Liver (tissue), 9 donors: ENCODE data around the gene DHRS3. TPM values are rescaled to one million over a fixed set of nuclear protein-coding genes. Genes with fewer than 3 reads are reported as not detected.

ENCODE experiments used
- DNase-seq: peaks from one replicate; pipeline ENCODE4 v3.0.0-alpha.2; 2017; ENCODE audit warnings: low spot score
- H3K27ac ChIP-seq, 2 donors: one replicate each; pipeline ENCODE4 v1.7.0; 2013; ENCODE audit warnings: inconsistent platforms in 2 of 2, low read length in 2 of 2, control low read depth in 1 of 2, low read depth in 1 of 2, mild to moderate bottlenecking in 1 of 2
- H3K27me3 ChIP-seq, 4 donors: one replicate each; pipeline versions ENCODE4 v1.6.1 to v1.7.0; 2013; ENCODE audit warnings: low read length in 3 of 4, inconsistent platforms in 1 of 4, mild to moderate bottlenecking in 1 of 4, moderate library complexity in 1 of 4; ENCODE audit not compliant: control insufficient read depth in 4 of 4, insufficient read depth in 4 of 4
- H3K36me3 ChIP-seq, 4 donors: one replicate each; pipeline versions ENCODE4 v1.6.1 to v1.7.0; 2013; ENCODE audit warnings: low read length in 3 of 4, mild to moderate bottlenecking in 3 of 4, low read depth in 1 of 4, moderate library complexity in 1 of 4; ENCODE audit not compliant: control insufficient read depth in 4 of 4, insufficient read depth in 3 of 4
- H3K4me1 ChIP-seq, 4 donors: one replicate each; pipeline versions ENCODE4 v1.6.1 to v1.7.0; 2013; ENCODE audit warnings: low read length in 3 of 4, mild to moderate bottlenecking in 3 of 4, moderate library complexity in 1 of 4; ENCODE audit not compliant: control insufficient read depth in 4 of 4, insufficient read depth in 4 of 4
- H3K4me3 ChIP-seq, 3 donors: one replicate each; pipeline versions ENCODE4 v1.6.1 to v1.7.0; 2013; ENCODE audit warnings: low read length in 3 of 3, control low read depth in 1 of 3, low read depth in 1 of 3, mild to moderate bottlenecking in 1 of 3
- H3K9ac ChIP-seq, 2 donors: one replicate each; pipeline ENCODE4 v1.7.0; 2013; ENCODE audit warnings: low read length in 2 of 2, mild to moderate bottlenecking in 2 of 2, moderate library complexity in 2 of 2, control low read depth in 1 of 2, low read depth in 1 of 2
- H3K9me3 ChIP-seq, 4 donors: one replicate each; pipeline versions ENCODE4 v1.6.1 to v1.7.0; 2013; ENCODE audit warnings: low read length in 3 of 4; ENCODE audit not compliant: control insufficient read depth in 4 of 4
- EGR1 ChIP-seq, 2 donors: IDR thresholded peaks; 2 replicates each; pipeline ENCODE4 v1.6.1; 2016 to 2018; ENCODE audit warnings: antibody characterized with exemption in 2 of 2, low read depth in 2 of 2
- FOXA1 ChIP-seq: IDR thresholded peaks from 2 replicates; pipeline ENCODE4 v1.6.1; 2016; ENCODE audit warnings: antibody characterized with exemption
- FOXA2 ChIP-seq: IDR thresholded peaks from 2 replicates; pipeline ENCODE4 v1.6.1; 2016; ENCODE audit warnings: antibody characterized with exemption
- GABPA ChIP-seq, 2 donors: IDR thresholded peaks in 1 of 2; conservative IDR thresholded peaks in 1 of 2; 2 replicates each; pipeline ENCODE4 v1.6.1; 2016; ENCODE audit warnings: antibody characterized with exemption in 2 of 2, mild to moderate bottlenecking in 1 of 2, moderate library complexity in 1 of 2
- HNF4A ChIP-seq, 2 donors: conservative IDR thresholded peaks; 2 replicates each; pipeline ENCODE4 v1.6.1; 2016; ENCODE audit warnings: antibody characterized with exemption in 2 of 2, mild to moderate bottlenecking in 2 of 2
- HNF4G ChIP-seq: IDR thresholded peaks from 2 replicates; pipeline ENCODE4 v1.6.1; 2016; ENCODE audit warnings: antibody characterized with exemption
- NR2F2 ChIP-seq: IDR thresholded peaks from 2 replicates; pipeline ENCODE4 v1.6.1; 2016; ENCODE audit warnings: antibody characterized with exemption
- RAD21 ChIP-seq, 2 donors: IDR thresholded peaks; 2 replicates each; pipeline ENCODE4 v1.6.1; 2016; ENCODE audit warnings: antibody characterized with exemption in 2 of 2, mild to moderate bottlenecking in 2 of 2
- RXRA ChIP-seq, 2 donors: IDR thresholded peaks; 2 replicates each; pipeline ENCODE4 v1.6.1; 2017 to 2018; ENCODE audit warnings: antibody characterized with exemption in 2 of 2, mild to moderate bottlenecking in 1 of 2
- SP1 ChIP-seq: IDR thresholded peaks from 2 replicates; pipeline ENCODE4 v1.6.1; 2018; ENCODE audit warnings: antibody characterized with exemption, mild to moderate bottlenecking
- TAF1 ChIP-seq: conservative IDR thresholded peaks from 2 replicates; pipeline ENCODE4 v1.6.1; 2016; ENCODE audit warnings: antibody characterized with exemption, mild to moderate bottlenecking
- YY1 ChIP-seq: IDR thresholded peaks from 2 replicates; pipeline ENCODE4 v1.6.1; 2016; ENCODE audit warnings: antibody characterized with exemption, mild to moderate bottlenecking
- WGBS: extraction: QIAGEN DNeasy Blood & Tissue Kit; methylation state at CpG from one replicate; pipeline ENCODE4 v1.1.7; 2013; 5-methylcytosine and 5-hydroxymethylcytosine counted together
- polyA plus RNA-seq, 2 donors: library from polyadenylated mRNA; stranded (reverse) in 1 of 2; unstranded in 1 of 2; fragments of 200-250 nt in 1 of 2; fragments of >200 nt in 1 of 2; fragmentation: Nextera tagmentation in 1 of 2; extraction: Ambion mirVana in 1 of 2; gene quantifications; one replicate each; pipeline versions ENCODE4 v1.2.1 to v1.2.3, GENCODE V29; 2013 to 2015
- total RNA-seq, 2 donors: library from RNA; depleted of rRNA; stranded (reverse); fragments of >200 nt; gene quantifications; one replicate each; pipeline ENCODE4 v1.2.3, GENCODE V29; 2014
- TF ChIP-seq, protein P1 (sequence below): IDR thresholded peaks from 2 replicates; pipeline ENCODE4 v1.6.1; 2016; ENCODE audit warnings: antibody characterized with exemption
- TF ChIP-seq, protein P2 (sequence below): fragments of 150-350 bp; IDR thresholded peaks from 2 replicates; pipeline ENCODE4 v1.5.1; 2017; ENCODE audit warnings: improper control_type of control experiment, low read depth, low read length; ENCODE audit not compliant: missing input control
- TF ChIP-seq, protein P3 (sequence below): IDR thresholded peaks from 2 replicates; pipeline ENCODE4 v1.6.1; 2016; ENCODE audit warnings: antibody characterized with exemption, mild to moderate bottlenecking
- TF ChIP-seq, protein P4 (sequence below): IDR thresholded peaks from 2 replicates; pipeline ENCODE4 v1.6.1; 2016; ENCODE audit warnings: antibody characterized with exemption
- donor health status: healthy.
- donor health status: healthy.
- donor health status: healthy.
- donor health status: healthy.
- donor health status: healthy.

Gene DHRS3
- total and polyA plus RNA-seq, 4 donors: 62.6 to 185 (median 158) TPM

DNA sequence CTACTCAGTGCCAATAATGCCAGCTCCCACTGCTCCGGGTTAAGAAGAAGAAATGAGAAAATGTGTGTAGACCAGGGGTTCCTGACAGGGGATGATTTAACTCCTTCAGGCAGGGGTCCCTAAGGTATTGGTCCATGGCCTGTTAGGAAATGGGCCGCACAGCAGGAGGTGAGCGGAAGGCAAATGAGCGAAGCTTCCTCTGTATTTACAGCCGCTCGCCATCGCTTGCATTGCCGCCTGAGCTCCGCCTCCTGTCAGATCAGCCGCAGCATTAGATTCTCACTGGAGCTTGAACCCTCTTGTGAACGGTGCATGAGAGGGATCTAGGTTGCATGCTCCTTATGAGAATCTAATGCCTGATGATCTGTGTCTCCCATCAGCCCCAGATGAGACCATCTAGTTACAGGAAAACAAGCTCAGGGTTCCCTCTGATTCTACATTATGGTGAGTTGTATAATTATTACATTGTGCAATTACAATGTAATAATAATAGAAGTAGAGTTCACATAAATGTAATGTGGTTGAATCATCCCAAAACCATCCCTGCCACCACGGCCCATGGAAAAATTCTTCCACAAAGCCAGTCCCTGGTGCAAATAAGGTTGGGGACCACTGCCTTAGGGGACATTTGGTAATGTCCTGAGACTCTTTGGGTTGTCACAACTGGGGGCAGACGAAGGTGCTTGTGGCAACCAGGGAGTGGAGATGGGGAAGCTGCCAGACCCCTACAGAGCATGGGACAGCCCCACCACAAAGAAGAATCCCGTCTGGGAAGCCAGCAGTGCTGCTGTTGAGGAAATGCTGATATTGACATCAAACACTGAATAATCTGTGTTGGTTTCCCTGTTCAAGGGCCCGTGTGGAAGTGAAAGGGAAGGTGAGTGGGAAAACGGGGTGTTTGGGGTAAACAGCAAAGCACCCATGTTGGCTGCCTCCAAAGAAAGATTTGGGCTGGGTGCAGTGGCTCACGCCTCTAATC is 60.8 kb downstream of the DHRS3 start:
- H3K4me3 ChIP-seq: no peak overlapping the region
- WGBS: 94% methylated on average over 17 of the region's 17 CpGs
- H3K27me3 ChIP-seq: no peaks in the 10 kb centered on the region
- H3K9ac ChIP-seq: no peak overlapping the region
- no peaks in the 10 kb centered on the region for H3K9me3 ChIP-seq
- no peak for DNase-seq
- TF ChIP-seq, protein P1, sequence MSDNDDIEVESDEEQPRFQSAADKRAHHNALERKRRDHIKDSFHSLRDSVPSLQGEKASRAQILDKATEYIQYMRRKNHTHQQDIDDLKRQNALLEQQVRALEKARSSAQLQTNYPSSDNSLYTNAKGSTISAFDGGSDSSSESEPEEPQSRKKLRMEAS: no peak
- TF ChIP-seq FOXA1 (no peak), TAF1 (no peak), GABPA (IDR thresholded peaks at IDR 0.05 in 1 of 2, conservative IDR thresholded peaks at IDR 0.05 in 1 of 2) (no peak), EGR1 (IDR thresholded peaks at IDR 0.05; ENCODE audit: low read depth in 2 of 2) (no peak), RXRA (IDR thresholded peaks at IDR 0.05) (no peak), FOXA2 (no peak), HNF4A (conservative IDR thresholded peaks at IDR 0.05) (no peak), HNF4G (no peak), RAD21 (IDR thresholded peaks at IDR 0.05) (no peak), NR2F2 (no peak), YY1 (no peak), SP1 (no peak)
- TF ChIP-seq, protein P2, sequence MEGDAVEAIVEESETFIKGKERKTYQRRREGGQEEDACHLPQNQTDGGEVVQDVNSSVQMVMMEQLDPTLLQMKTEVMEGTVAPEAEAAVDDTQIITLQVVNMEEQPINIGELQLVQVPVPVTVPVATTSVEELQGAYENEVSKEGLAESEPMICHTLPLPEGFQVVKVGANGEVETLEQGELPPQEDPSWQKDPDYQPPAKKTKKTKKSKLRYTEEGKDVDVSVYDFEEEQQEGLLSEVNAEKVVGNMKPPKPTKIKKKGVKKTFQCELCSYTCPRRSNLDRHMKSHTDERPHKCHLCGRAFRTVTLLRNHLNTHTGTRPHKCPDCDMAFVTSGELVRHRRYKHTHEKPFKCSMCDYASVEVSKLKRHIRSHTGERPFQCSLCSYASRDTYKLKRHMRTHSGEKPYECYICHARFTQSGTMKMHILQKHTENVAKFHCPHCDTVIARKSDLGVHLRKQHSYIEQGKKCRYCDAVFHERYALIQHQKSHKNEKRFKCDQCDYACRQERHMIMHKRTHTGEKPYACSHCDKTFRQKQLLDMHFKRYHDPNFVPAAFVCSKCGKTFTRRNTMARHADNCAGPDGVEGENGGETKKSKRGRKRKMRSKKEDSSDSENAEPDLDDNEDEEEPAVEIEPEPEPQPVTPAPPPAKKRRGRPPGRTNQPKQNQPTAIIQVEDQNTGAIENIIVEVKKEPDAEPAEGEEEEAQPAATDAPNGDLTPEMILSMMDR: no peak
- TF ChIP-seq, protein P3, sequence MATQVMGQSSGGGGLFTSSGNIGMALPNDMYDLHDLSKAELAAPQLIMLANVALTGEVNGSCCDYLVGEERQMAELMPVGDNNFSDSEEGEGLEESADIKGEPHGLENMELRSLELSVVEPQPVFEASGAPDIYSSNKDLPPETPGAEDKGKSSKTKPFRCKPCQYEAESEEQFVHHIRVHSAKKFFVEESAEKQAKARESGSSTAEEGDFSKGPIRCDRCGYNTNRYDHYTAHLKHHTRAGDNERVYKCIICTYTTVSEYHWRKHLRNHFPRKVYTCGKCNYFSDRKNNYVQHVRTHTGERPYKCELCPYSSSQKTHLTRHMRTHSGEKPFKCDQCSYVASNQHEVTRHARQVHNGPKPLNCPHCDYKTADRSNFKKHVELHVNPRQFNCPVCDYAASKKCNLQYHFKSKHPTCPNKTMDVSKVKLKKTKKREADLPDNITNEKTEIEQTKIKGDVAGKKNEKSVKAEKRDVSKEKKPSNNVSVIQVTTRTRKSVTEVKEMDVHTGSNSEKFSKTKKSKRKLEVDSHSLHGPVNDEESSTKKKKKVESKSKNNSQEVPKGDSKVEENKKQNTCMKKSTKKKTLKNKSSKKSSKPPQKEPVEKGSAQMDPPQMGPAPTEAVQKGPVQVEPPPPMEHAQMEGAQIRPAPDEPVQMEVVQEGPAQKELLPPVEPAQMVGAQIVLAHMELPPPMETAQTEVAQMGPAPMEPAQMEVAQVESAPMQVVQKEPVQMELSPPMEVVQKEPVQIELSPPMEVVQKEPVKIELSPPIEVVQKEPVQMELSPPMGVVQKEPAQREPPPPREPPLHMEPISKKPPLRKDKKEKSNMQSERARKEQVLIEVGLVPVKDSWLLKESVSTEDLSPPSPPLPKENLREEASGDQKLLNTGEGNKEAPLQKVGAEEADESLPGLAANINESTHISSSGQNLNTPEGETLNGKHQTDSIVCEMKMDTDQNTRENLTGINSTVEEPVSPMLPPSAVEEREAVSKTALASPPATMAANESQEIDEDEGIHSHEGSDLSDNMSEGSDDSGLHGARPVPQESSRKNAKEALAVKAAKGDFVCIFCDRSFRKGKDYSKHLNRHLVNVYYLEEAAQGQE: no peak
- TF ChIP-seq, protein P4, sequence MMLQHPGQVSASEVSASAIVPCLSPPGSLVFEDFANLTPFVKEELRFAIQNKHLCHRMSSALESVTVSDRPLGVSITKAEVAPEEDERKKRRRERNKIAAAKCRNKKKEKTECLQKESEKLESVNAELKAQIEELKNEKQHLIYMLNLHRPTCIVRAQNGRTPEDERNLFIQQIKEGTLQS: no peak
- no peaks in the 10 kb centered on the region for H3K36me3 ChIP-seq
- H3K27ac ChIP-seq: no peak overlapping the region
- peaks cover 0 to 3% (median 0%) of the 10 kb centered on the region in 4 donors for H3K4me1 ChIP-seq

DNA sequence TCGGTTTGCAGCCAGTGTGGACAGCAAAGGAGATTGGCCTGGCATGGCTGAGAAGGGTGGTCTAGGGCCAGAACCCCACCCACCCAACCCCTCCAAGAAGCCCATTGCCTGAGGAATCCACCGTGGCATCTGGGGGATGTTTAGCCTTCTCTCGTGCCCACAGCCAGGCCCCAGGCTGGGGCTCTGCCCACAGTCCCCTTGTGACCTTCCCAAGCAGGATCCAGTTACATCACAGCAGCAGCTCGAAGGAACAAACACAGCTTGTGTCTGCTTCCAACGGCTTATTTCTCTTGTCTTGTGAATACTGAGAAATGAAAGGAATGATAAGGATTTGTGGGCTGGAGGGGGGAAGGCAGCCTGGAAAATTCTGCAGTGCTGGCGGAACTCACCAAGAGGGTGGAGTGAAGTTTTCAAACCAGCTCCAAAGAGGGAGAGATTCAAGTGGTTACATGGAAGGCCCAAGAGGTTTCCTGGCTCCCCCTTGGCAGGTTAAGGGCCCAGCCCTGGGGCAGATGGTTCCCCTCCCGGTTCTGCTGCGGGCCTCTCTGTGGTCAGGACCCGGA is 61.6 kb downstream of the DHRS3 start:
- H3K9ac ChIP-seq: no peak overlapping the region
- H3K9me3 ChIP-seq: no peaks in the 10 kb centered on the region
- no peaks in the 10 kb centered on the region for H3K27me3 ChIP-seq
- DNase-seq: no peak
- no peak overlapping the region for H3K4me3 ChIP-seq
- TF ChIP-seq FOXA2: no peak
- no peak for TF ChIP-seq TAF1
- TF ChIP-seq RXRA (IDR thresholded peaks at IDR 0.05): peak; percentile 14 to 43
- peak; percentile 11 to 28 for TF ChIP-seq RAD21 (IDR thresholded peaks at IDR 0.05)
- TF ChIP-seq NR2F2: peak; percentile 78
- no peak for TF ChIP-seq HNF4A (conservative IDR thresholded peaks at IDR 0.05)
- TF ChIP-seq, protein P2: no peak
- no peak for TF ChIP-seq FOXA1
- TF ChIP-seq SP1: peak; percentile 22
- no peak overlapping the region for H3K27ac ChIP-seq
- 66% methylated on average over 9 of the region's 9 CpGs for WGBS
- H3K4me1 ChIP-seq: peaks cover 0 to 3% (median 0%) of the 10 kb centered on the region in 4 donors
- no peaks in the 10 kb centered on the region for H3K36me3 ChIP-seq
